ENCODE results near the gene SEPTIN12. TPM values are rescaled to one million over a fixed set of nuclear protein-coding genes. Genes with fewer than 3 reads are reported as not detected.

Gene SEPTIN12
- total RNA-seq, 1 donor from 2014 or later: not detected

DNA sequence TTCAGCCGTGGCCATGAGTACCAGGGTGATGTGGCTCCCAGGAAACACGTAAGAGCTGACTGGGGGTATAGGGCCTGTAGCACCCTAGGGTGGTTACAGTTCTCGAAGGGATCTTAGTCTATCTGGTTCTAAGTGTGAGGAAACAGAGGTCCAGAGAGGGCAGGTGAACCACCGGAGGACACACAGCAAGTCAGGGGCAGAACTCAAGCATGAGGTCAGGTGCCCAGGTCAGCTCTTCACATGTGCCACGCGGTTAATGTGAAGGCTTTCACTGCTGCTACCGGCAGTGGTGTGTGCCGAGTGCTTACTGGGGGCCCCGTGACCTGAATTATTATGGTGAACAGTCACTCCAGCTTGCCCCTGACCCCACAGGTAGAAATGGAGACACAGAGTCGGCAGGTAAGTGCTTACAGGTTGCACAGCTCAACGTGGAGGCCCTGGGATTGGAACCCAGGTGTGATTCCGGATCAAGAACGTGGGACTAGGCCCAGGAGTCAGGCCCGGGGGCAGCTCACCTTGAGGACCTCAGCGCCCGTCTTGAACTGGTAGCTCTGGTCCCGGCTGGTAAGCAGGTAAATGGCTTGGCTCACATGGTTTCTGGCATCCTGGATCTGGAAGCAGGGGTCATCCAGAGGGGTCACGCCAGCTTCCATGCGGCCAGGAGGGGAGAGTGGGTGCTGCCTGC lies 11.2 kb upstream of the SEPTIN12 start:
- Mint-ChIP-seq H3K36me3 (no peaks in the 10 kb centered on the region), H3K9me3 (no peaks in the 10 kb centered on the region), H3K27me3 (no peaks in the 10 kb centered on the region), H3K4me3 (no peak overlapping the region), H3K27ac (no peak overlapping the region), H3K4me1 (ENCODE audit: unreplicated experiment) (peaks cover 18% of the 10 kb centered on the region)
- TF ChIP-seq, protein P1, sequence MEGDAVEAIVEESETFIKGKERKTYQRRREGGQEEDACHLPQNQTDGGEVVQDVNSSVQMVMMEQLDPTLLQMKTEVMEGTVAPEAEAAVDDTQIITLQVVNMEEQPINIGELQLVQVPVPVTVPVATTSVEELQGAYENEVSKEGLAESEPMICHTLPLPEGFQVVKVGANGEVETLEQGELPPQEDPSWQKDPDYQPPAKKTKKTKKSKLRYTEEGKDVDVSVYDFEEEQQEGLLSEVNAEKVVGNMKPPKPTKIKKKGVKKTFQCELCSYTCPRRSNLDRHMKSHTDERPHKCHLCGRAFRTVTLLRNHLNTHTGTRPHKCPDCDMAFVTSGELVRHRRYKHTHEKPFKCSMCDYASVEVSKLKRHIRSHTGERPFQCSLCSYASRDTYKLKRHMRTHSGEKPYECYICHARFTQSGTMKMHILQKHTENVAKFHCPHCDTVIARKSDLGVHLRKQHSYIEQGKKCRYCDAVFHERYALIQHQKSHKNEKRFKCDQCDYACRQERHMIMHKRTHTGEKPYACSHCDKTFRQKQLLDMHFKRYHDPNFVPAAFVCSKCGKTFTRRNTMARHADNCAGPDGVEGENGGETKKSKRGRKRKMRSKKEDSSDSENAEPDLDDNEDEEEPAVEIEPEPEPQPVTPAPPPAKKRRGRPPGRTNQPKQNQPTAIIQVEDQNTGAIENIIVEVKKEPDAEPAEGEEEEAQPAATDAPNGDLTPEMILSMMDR (conservative IDR thresholded peaks at IDR 0.05): no peak
- DNase-seq (ENCODE audit: extremely low spot score, unreplicated experiment): no peak

DNA sequence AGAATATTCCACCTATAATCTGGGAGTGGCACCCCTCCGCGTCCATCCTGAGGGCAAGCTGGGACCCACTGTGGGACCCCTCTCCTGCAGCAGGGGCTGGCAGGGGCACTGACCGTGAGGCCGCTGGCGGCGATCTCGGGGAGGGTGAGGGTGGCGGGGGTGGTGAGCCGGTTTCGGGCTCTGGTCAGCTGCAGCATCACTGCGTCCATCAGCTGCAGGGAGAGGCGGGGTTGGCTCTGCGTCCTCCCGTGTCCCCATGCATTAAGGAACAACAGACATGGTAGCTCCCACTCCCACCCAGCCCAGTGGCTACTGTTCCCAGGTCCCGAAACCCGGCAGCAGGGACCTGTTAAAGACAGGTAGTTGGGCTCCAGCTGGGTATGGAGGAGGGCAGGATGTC lies 10.3 kb upstream of the SEPTIN12 start:
- no peaks in the 10 kb centered on the region for H3K36me3 Mint-ChIP-seq
- TF ChIP-seq, protein P1 (conservative IDR thresholded peaks at IDR 0.05): no peak
- H3K4me3 Mint-ChIP-seq: no peak overlapping the region
- DNase-seq (ENCODE audit: extremely low spot score, unreplicated experiment): no peak
- no peaks in the 10 kb centered on the region for H3K9me3 Mint-ChIP-seq
- no peak overlapping the region for H3K27ac Mint-ChIP-seq
- peaks cover 11% of the 10 kb centered on the region for H3K4me1 Mint-ChIP-seq (ENCODE audit: unreplicated experiment)
- H3K27me3 Mint-ChIP-seq: no peaks in the 10 kb centered on the region

DNA sequence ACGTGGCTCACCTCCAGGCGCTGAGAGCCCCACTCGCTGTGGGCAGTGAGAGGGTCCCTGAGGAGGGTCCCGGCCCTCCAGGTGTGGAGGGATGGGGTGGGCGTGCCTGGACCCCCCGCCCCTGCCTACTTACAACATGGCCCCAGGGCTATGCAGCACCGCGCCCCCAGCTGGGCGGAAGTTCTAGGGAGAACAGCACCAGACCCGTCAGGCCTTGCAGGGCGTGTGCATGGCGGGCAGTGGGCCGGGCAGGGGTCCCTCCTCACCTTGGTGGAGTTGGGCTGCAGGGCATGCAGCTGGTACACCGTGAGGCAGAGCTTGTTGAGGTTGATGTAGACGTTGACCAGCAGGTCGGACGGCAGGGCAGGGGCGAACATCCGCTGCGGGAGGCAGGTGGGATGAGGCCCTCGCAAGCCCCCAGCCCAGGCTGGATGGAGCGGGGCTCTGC lies 9.7 kb upstream of the SEPTIN12 start:
- Mint-ChIP-seq H3K9me3 (no peaks in the 10 kb centered on the region), H3K4me3 (no peak overlapping the region), H3K27ac (no peak overlapping the region)

DNA sequence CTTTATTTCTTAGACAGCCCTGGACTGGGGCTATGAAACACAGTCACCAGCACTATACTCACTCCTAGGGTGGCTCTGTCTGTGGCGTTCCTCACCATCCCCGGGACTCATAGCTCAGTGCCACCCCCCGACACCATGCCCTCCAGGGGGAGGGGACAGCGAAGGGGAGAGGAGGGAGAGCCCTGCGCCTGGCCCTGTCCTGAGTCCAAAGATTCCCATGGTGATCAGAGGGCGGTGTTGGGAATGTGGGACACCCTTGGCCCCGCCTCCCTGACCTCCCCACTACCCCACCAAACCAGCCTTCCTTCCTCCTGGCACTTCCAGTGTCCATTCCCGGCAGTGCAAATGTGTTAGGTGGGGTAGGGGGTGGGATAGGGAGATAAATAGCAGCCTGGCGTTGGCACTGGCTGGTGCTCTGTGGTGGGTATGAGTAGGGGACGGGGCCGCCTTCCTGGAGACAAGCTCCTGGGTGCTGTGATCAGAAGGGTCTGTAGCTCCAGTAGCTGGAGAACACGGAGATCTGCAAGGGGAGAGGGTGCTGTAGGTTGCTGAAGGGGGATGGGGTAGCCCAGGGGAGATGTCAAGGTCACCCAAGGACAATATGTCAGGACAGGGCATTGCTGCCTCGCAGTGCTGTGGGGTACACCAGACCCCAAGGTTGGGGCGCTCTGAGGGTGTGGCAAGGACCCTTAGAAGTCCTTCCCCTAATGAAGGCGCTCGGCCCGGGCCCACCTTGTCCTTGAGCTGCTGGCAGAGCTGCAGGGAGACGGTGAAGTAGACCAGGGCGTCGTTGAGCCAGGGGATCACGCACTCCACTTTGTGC lies 9.0 kb upstream of the SEPTIN12 start:
- H3K27ac Mint-ChIP-seq: no peak overlapping the region
- H3K36me3 Mint-ChIP-seq: no peaks in the 10 kb centered on the region
- no peaks in the 10 kb centered on the region for H3K9me3 Mint-ChIP-seq
- no peaks in the 10 kb centered on the region for H3K27me3 Mint-ChIP-seq
- no peak for DNase-seq (ENCODE audit: extremely low spot score, unreplicated experiment)
- H3K4me1 Mint-ChIP-seq (ENCODE audit: unreplicated experiment): peaks cover 6% of the 10 kb centered on the region
- no peak overlapping the region for H3K4me3 Mint-ChIP-seq
- TF ChIP-seq, protein P1 (conservative IDR thresholded peaks at IDR 0.05): no peak

More for the DNA sequence above, 9.7 kb upstream of the SEPTIN12 start:
- Mint-ChIP-seq H3K4me1 (ENCODE audit: unreplicated experiment) (peaks cover 6% of the 10 kb centered on the region), H3K36me3 (no peaks in the 10 kb centered on the region), H3K27me3 (no peaks in the 10 kb centered on the region)
- no peak for DNase-seq (ENCODE audit: extremely low spot score, unreplicated experiment)
- TF ChIP-seq, protein P1 (conservative IDR thresholded peaks at IDR 0.05): no peak

DNA sequence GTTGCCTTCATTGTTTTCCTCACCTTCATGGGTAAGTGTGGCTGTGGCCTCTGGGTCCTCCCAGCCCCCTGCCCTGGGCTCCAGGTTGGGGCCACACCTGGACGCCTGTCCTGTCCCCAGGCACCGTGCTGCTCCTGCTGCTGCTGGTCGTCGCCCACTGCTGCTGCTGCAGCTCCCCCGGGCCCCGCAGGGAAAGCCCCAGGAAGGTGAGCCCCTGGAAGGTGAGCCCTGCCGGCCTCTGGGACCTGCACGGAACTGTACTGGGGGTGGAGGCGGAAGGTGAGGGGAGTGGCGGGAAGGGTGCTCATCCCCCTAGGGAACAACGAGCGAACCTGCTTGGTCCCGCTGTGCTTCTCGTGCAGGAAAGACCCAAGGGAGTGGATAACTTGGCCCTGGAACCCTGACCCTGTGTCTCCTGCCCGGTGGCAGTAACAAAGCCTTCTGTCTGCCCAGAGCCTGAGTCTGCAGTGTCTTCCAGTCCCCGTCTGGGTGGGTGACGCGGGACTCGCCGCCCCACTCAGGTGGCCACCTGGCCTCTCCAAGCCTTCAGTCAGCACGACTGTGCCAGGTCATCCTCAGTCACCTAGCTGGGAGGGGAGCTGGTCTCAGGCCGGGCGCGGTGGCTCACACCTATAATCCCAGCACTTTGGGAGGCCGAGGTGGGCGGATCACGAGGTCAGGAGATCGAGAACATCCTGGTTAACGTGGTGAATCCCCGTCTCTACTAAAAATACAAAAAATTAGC lies 7.9 kb upstream of the SEPTIN12 start:
- H3K27me3 Mint-ChIP-seq: no peaks in the 10 kb centered on the region
- H3K4me3 Mint-ChIP-seq: no peak overlapping the region
- TF ChIP-seq, protein P1 (conservative IDR thresholded peaks at IDR 0.05): no peak
- H3K36me3 Mint-ChIP-seq: no peaks in the 10 kb centered on the region
- H3K9me3 Mint-ChIP-seq: no peaks in the 10 kb centered on the region
- H3K4me1 Mint-ChIP-seq (ENCODE audit: unreplicated experiment): peaks cover 6% of the 10 kb centered on the region
- DNase-seq (ENCODE audit: extremely low spot score, unreplicated experiment): no peak
- H3K27ac Mint-ChIP-seq: no peak overlapping the region

All from type B pancreatic cell (in vitro differentiated cells).